ENCODE results near the gene MINDY4B.

The MINDY4B gene

DNA sequence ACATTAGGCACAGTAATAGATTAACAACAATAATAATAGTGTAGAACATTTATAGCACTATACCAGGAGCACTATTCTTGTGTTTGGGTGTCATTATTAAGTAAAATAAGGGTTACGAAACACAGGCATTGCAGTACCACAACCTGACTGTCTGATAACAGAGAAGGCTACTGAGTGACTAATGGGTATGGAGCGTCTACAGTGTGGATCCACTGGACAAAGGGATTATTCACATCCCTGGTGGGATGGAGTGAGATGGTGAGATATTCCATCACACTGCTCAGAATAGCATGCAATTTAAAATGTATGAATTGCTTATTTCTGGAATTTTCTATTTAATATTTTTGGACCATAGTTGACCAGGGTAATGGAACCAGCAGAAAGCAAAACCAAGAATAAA is 18.2 kb downstream of the MINDY4B start:
- H3K79me2 ChIP-seq (ENCODE audit: control insufficient read depth, low read length): no peaks in the 10 kb centered on the region
- no peaks in the 10 kb centered on the region for H4K20me1 ChIP-seq (ENCODE audit: control insufficient read depth, insufficient read depth, low read depth, low read length)
- no peak overlapping the region for H3K4me3 ChIP-seq (ENCODE audit: low read length)
- H3K4me1 ChIP-seq (ENCODE audit: control insufficient read depth, low read length): no peaks in the 10 kb centered on the region
- no peaks in the 10 kb centered on the region for H3K9me2 ChIP-seq (replicated peaks; ENCODE audit: control insufficient read depth, low read length)
- TF ChIP-seq EZH2phosphoT487 (IDR thresholded peaks at IDR 0.05; ENCODE audit: borderline replicate concordance, low read length): no peak
- TF ChIP-seq, protein P1, sequence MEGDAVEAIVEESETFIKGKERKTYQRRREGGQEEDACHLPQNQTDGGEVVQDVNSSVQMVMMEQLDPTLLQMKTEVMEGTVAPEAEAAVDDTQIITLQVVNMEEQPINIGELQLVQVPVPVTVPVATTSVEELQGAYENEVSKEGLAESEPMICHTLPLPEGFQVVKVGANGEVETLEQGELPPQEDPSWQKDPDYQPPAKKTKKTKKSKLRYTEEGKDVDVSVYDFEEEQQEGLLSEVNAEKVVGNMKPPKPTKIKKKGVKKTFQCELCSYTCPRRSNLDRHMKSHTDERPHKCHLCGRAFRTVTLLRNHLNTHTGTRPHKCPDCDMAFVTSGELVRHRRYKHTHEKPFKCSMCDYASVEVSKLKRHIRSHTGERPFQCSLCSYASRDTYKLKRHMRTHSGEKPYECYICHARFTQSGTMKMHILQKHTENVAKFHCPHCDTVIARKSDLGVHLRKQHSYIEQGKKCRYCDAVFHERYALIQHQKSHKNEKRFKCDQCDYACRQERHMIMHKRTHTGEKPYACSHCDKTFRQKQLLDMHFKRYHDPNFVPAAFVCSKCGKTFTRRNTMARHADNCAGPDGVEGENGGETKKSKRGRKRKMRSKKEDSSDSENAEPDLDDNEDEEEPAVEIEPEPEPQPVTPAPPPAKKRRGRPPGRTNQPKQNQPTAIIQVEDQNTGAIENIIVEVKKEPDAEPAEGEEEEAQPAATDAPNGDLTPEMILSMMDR (IDR thresholded peaks at IDR 0.05; ENCODE audit: low read depth, low read length, poor library complexity, severe bottlenecking): no peak
- peaks cover 11% of the 10 kb centered on the region for H3K27me3 ChIP-seq (ENCODE audit: control insufficient read depth, low read length)
- H3K4me2 ChIP-seq (ENCODE audit: low read length): no peak overlapping the region
- H3K27ac ChIP-seq (ENCODE audit: low read depth, low read length): no peak overlapping the region
- H3K36me3 ChIP-seq (ENCODE audit: control insufficient read depth, low read length): no peaks in the 10 kb centered on the region
- H3K9me3 ChIP-seq (ENCODE audit: control insufficient read depth, insufficient read depth, low read length): no peaks in the 10 kb centered on the region
- no peaks in the 10 kb centered on the region for H3F3A ChIP-seq (ENCODE audit: control insufficient read depth, insufficient read depth)

DNA sequence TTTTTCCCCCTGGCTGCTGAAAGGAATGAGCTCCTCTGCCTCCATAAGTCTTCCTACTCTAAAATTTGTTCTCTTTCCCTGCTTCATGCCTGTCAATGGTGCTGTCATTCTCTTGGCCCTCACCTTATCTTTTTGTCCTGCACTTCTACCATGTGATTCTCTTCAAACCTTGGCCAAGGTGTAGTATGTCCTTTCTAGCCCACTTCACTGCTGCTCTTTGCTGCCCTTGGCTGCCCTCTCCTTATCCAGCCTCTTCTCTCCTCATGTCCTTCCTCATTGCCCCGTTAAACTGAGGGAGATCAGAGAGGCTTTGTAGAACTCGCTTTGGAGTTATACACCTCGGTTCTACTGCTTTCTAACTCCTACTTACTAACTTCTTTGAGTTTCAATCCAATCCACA is 19.7 kb downstream of the MINDY4B start:
- Histone ChIP-seq H3K27ac (ENCODE audit: low read depth, low read length) (no peak overlapping the region), H3K9me3 (ENCODE audit: control insufficient read depth, insufficient read depth, low read length) (no peaks in the 10 kb centered on the region), H4K20me1 (ENCODE audit: control insufficient read depth, insufficient read depth, low read depth, low read length) (no peaks in the 10 kb centered on the region), H3K36me3 (ENCODE audit: control insufficient read depth, low read length) (no peaks in the 10 kb centered on the region), H3K79me2 (ENCODE audit: control insufficient read depth, low read length) (no peaks in the 10 kb centered on the region), H3K4me2 (ENCODE audit: low read length) (no peak overlapping the region), H3K9me2 (replicated peaks; ENCODE audit: control insufficient read depth, low read length) (no peaks in the 10 kb centered on the region), H3K27me3 (ENCODE audit: control insufficient read depth, low read length) (peaks cover 11% of the 10 kb centered on the region), H3K4me3 (ENCODE audit: low read length) (no peak overlapping the region), H3F3A (ENCODE audit: control insufficient read depth, insufficient read depth) (no peaks in the 10 kb centered on the region), H3K4me1 (ENCODE audit: control insufficient read depth, low read length) (no peaks in the 10 kb centered on the region)
- TF ChIP-seq, protein P1 (IDR thresholded peaks at IDR 0.05; ENCODE audit: low read depth, low read length, poor library complexity, severe bottlenecking): no peak
- TF ChIP-seq EZH2phosphoT487 (IDR thresholded peaks at IDR 0.05; ENCODE audit: borderline replicate concordance, low read length): no peak

DNA sequence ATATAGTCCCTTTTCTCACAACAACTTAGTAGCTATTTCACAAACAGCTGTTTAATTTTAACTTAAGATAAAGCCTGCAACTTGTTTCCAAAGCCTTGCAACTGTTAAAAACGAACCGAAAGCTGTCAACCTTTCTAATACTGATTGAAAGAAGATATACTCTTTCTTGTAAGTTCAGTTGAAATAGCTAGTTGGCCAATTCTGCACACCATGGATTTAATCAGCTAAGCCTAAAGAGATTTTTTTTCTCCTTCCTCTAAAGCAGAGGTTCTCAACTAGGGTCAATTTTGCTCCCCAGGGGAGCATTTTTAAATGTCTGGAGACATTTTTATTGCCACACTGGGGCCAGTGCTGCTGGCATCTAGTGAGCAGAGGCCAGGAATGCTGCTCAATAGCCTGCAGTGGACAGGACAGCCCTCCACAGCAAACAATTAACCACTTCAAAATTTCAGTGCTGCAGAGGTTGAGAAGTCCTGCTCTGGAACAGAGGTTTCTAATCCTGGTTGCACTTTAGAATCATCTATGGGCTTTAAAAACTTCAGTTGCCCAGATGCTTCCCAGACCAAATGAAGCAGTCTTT is 26.2 kb downstream of the MINDY4B start:
- H3K4me2 ChIP-seq (ENCODE audit: low read length): no peak overlapping the region
- no peak overlapping the region for H3K27ac ChIP-seq (ENCODE audit: low read depth, low read length)
- H4K20me1 ChIP-seq (ENCODE audit: control insufficient read depth, insufficient read depth, low read depth, low read length): no peaks in the 10 kb centered on the region
- H3K4me1 ChIP-seq (ENCODE audit: control insufficient read depth, low read length): no peaks in the 10 kb centered on the region
- H3K4me3 ChIP-seq (ENCODE audit: low read length): no peak overlapping the region
- H3K79me2 ChIP-seq (ENCODE audit: control insufficient read depth, low read length): no peaks in the 10 kb centered on the region
- peaks cover 17% of the 10 kb centered on the region for H3K27me3 ChIP-seq (ENCODE audit: control insufficient read depth, low read length)
- H3K36me3 ChIP-seq (ENCODE audit: control insufficient read depth, low read length): no peaks in the 10 kb centered on the region
- no peak for TF ChIP-seq EZH2phosphoT487 (IDR thresholded peaks at IDR 0.05; ENCODE audit: borderline replicate concordance, low read length)
- TF ChIP-seq, protein P1 (IDR thresholded peaks at IDR 0.05; ENCODE audit: low read depth, low read length, poor library complexity, severe bottlenecking): no peak
- H3F3A ChIP-seq (ENCODE audit: control insufficient read depth, insufficient read depth): no peaks in the 10 kb centered on the region
- no peaks in the 10 kb centered on the region for H3K9me2 ChIP-seq (replicated peaks; ENCODE audit: control insufficient read depth, low read length)
- H3K9me3 ChIP-seq (ENCODE audit: control insufficient read depth, insufficient read depth, low read length): no peaks in the 10 kb centered on the region
